ENCODE results near the gene CAPN1.

The CAPN1 gene

GRCh38 chr11:65204646-65205601 is 23.2 kb downstream of the CAPN1 start:
- DNase-seq: peak; percentile 34

- DNase-seq: no peak
These were observed 23.9 kb downstream of the CAPN1 start for GRCh38 chr11:65205602-65205967.

DNA sequence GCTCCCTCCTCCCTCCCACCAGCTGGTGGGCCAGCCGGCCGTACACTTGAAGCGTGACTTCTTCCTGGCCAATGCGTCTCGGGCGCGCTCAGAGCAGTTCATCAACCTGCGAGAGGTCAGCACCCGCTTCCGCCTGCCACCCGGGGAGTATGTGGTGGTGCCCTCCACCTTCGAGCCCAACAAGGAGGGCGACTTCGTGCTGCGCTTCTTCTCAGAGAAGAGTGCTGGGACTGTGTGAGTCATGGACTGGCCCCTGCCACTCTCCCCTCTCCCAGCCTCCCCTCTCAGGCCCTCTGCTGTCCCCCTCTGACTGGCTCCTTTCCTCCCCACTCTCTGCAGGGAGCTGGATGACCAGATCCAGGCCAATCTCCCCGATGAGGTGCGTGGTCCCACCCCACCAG is 24.7 kb downstream of the CAPN1 start:
- DNase-seq: no peak

DNA sequence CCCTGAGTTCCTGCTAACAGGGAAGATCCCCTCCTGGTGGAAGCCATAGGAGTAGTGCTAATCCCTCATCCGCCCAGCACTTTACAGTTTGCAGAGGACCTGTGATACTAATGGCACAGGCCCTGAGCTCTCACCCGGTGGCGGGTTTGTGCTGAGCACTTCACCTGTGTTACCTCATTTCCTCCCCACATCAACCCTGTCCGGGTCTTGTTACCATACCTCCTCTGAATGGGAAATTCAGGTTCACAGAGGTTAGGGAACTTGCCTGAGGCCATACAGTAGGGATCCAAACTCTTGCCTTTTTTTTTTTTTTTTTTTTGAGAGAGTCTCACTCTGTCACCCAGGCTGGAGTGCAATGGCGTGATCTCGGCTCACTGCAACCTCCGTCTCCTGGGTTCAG is 25.2 kb downstream of the CAPN1 start:
- DNase-seq: no peak

DNA sequence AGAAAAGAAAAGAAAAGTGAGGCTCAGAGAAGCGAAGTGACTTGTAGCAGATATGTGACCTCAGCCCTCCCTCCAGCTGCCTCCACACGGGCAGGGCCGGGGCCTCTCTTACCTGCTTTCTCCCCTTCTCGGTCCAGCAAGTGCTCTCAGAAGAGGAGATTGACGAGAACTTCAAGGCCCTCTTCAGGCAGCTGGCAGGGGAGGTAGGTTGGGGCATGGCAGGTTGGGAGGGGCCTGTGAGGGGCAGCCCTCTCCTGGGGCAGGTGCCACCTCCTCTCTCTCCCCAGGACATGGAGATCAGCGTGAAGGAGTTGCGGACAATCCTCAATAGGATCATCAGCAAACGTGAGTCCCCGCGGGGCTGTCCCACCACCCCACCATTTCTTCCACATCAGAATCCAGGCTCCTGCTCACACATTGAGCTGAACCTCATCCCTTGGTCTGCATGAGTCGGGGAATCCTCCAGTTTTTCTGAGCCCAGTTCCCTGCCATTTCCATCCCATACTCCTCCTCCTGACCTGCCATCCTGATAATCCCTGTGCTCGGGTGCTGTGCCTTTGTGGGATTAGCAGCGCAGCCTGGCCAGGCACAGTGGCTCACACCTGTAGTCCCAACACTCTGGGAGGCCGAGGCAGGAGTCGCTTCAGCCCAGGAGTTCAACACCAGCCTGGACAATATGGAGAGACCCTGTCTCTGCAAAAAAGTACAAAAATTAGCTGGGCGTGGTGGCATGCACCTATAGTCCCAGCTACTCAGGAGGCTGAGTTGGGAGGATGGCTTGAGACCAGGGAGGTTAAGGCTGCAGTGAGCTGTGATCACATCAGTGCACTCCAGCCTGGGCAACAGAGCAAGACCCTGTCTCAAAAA is 26.4 kb downstream of the CAPN1 start:
- DNase-seq: no peak

- DNase-seq: no peak
These were observed 27.3 kb downstream of the CAPN1 start for GRCh38 chr11:65208785-65209710.

DNA sequence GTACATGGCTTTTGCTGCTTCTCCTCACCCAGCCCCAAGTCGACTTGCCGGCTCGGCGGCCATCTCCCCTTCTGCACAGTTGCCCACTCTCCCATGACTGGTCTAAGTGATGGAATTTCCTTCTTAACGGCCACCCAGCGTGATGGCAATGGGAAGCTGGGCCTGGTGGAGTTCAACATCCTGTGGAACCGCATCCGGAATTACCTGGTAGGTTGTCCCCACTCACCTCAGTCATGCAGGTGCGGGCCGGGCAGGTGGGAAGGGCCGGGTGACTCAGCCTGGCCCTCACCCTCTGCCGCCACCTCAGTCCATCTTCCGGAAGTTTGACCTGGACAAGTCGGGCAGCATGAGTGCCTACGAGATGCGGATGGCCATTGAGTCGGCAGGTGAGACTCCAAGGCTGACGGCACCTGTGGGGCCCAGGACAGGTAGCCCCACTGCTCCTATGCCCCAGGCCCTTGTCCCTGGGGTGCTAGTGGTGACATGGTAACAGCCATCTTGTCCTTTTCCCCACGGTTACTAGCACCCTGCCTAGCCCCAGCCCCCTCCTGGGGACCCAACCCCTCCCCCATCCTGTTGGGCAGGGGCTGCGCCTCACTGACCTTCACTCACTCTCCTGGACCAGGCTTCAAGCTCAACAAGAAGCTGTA is 28.1 kb downstream of the CAPN1 start:
- DNase-seq: no peak

DNA sequence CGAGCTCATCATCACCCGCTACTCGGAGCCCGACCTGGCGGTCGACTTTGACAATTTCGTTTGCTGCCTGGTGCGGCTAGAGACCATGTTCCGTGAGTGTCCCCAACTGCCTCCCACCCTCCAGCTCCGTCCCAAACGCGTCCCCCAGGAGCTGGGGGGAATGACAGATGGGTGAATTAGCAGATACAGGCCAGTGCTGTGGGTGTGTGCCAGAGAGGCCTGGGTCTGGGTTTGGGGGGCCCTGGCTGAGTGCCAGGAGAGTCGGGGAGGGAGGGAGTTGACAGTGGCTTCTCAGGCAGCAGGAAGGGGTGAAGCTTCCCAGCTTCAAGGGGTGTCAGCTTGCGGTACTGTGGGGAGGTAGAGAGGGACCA is 28.6 kb downstream of the CAPN1 start:
- no peak for DNase-seq

DNA sequence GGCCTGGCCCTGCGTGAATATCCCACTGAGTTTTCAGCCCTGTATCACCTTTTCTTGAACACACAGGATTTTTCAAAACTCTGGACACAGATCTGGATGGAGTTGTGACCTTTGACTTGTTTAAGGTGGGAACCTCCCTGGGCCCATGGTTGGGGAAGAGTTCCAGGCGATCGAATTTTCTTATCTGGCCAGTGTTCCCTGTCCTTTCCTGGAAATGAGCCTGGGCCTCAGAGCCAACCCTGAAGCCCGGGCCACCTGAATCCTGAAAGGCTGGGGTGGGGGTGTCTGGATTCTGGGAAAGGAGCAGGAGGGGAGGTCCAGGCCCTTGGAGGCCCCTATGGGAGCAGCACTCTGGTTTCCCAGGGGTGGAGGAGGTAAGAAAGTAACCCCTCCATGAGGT is 29.0 kb downstream of the CAPN1 start:
- DNase-seq: no peak

DNA sequence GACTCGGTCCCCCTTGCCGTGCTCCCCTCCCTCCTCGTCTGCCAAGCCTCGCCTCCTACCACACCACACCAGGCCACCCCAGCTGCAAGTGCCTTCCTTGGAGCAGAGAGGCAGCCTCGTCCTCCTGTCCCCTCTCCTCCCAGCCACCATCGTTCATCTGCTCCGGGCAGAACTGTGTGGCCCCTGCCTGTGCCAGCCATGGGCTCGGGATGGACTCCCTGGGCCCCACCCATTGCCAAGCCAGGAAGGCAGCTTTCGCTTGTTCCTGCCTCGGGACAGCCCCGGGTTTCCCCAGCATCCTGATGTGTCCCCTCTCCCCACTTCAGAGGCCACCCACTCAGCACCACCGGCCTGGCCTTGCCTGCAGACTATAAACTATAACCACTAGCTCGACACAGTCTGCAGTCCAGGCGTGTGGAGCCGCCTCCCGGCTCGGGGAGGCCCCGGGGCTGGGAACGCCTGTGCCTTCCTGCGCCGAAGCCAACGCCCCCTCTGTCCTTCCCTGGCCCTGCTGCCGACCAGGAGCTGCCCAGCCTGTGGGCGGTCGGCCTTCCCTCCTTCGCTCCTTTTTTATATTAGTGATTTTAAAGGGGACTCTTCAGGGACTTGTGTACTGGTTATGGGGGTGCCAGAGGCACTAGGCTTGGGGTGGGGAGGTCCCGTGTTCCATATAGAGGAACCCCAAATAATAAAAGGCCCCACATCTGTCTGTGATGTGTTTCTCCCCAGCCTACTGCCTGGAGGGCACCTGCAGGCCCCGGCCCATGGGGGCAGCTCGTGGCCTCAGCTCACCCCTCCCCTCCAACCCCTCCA is 29.8 kb downstream of the CAPN1 start:
- DNase-seq: no peak

DNA sequence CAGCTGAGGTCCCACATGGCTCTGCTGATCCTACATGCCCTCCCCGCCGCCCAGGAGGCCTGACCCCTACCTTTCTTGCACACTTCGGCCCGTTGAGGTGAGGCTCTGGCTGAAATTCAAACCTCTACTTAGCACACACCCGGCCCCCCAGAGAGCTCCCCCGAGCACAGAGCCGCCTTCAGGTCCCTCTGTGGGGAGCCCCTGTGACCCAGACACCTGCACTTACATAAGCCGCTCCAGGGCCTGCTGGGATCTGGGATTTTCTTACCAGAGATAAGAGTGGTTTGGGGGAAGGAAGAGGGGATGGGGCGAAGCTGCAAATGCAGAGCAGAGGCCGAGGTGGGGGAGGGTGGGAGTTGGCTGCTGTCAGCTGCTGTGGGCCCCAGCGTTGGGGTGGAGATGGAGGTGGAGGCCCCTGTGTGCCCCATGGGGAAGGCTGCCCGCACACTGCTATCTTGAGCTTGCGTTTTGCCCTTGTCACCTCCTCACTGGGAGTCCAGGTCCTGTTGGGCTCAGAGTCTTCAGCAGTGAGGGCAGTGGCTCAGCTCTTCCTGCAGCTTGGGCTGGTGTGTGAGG is 30.6 kb downstream of the CAPN1 start:
- DNase-seq: no peak

GRCh38 chr11:65213322-65214211 is 31.8 kb downstream of the CAPN1 start:
- DNase-seq: no peak

- no peak for DNase-seq
These were observed 32.6 kb downstream of the CAPN1 start for GRCh38 chr11:65214212-65214845.

- peak; percentile 44 for DNase-seq
These were observed 33.8 kb downstream of the CAPN1 start for GRCh38 chr11:65215441-65216076.

GRCh38 chr11:65216830-65217229 is 35.1 kb downstream of the CAPN1 start:
- no peak for DNase-seq

DNA sequence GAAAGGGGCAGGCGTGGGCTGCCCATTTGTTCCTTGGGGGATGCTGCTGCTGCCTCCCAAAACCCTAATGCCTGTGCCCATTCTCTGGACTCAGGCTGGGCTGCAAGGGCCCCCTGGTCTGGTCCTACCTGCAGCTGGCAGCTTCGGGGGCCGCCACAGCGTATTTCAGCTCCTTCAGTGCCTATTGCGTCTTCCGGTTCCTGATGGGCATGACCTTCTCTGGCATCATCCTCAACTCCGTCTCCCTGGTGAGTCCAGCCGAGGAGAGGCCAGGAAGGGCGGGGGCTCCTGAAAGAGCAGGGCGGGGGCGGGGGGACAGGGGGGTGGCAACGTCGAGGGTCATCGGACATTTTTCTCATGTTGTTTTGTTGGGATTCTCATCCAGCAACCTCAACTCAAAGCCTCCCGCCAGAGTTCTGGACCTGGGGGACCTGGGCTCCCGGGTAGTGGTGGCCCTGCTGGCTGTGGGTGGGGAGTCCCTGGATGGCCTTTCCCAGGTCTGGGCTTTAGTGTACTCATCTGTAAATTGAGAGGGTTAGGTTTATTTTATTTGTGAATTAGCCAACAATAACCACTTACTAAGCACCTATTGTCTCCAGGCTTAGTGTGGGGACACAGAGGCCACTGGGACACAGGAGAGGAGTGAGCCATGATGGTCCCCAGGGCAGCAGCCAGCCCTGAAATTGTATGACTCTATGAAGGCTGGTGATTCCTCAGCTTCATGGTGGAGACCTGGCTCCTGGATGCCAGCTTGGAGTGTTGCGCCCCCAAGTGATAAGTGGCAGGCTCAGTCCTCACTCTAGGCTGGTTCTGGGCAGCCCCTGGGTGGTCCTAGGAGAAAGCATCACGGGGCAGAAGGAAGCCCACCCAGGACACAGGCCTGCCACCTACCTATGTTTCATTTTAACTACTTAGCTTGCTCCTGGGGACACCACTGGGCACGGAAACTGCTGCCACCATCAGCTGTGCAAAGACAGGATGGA is 36.0 kb downstream of the CAPN1 start:
- no peak for DNase-seq

- DNase-seq: no peak
These were observed 36.7 kb downstream of the CAPN1 start for GRCh38 chr11:65218446-65218845.

DNA sequence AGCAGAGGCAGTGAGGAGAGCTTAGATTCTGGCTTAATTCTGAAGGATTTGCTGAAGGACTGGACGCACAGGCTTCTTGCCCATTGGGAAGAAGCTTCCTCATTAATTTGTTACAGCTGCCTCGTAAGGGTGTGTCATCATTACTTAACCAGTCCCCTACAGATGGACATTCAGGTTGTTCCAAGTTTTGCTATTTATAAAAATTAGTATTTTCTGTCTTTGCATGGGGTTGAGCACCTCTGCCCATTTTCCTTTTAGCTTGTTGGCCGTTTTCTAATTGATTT is 38.1 kb downstream of the CAPN1 start:
- no peak for DNase-seq

Measured in activated T-cell treated with anti-CD3 and anti-CD28 coated beads for 4 hours (primary cell).